Testis (tissue), 3 donors: Measurements from ENCODE around the gene NFILZ. TPM values are rescaled to one million over a fixed set of nuclear protein-coding genes. Genes with fewer than 3 reads are reported as not detected.

ENCODE experiments used
- DNase-seq: peaks from one replicate; pipeline ENCODE4 v3.0.0-alpha.2; 2019
- H3K27ac ChIP-seq, 2 donors: fragments of 200-600 bp; sonication (generic); one replicate each; pipeline ENCODE4 v1.5.1; 2019
- H3K27me3 ChIP-seq: fragments of 200-600 bp; sonication (generic); one replicate; pipeline ENCODE4 v1.5.1; 2019
- H3K36me3 ChIP-seq: fragments of 200-600 bp; sonication (generic); one replicate; pipeline ENCODE4 v1.5.1; 2017; ENCODE audit warnings: low read depth; ENCODE audit errors: missing control alignments
- H3K4me1 ChIP-seq: fragments of 200-600 bp; sonication (generic); one replicate; pipeline ENCODE4 v1.5.1; 2019
- H3K4me3 ChIP-seq, 2 donors: fragments of 200-600 bp; sonication (generic); one replicate each; pipeline ENCODE4 v1.5.1; 2017 to 2019
- H3K9me3 ChIP-seq: fragments of 200-600 bp; sonication (generic); one replicate; pipeline ENCODE4 v1.5.1; 2017
- POLR2A ChIP-seq: fragments of 450-650 bp; IDR thresholded peaks from one replicate; pipeline ENCODE4 v1.6.1; 2017; ENCODE audit warnings: antibody characterized with exemption, mild to moderate bottlenecking, moderate library complexity
- WGBS, 2 donors: methylation state at CpG; one replicate each; pipeline ENCODE4 v1.1.5; 2018; 5-methylcytosine and 5-hydroxymethylcytosine counted together
- intact Hi-C: fragments of 100-400 bp; cut with DNase I; formaldehyde crosslinking; loops from one replicate; pipeline ENCODE4 v1.15.1; 2023; ENCODE audit warnings: low total_unique reads
- polyA plus RNA-seq: library from polyadenylated mRNA; stranded (reverse); fragments of 350-450 nt; fragmentation: Illumina TruSeq; extraction: RNeasy Lipid Tissue Mini Kit (QIAGEN cat#74804); gene quantifications from one replicate; pipeline ENCODE4 v1.2.3, GENCODE V29; 2014; ENCODE audit warnings: low read depth, low replicate concordance; ENCODE audit not compliant: insufficient read depth
- total RNA-seq, 2 donors: library from RNA; depleted of rRNA; stranded (reverse); fragments of >200 nt; gene quantifications; one replicate each; pipeline ENCODE4 v1.2.3, GENCODE V29; 2016
- TF ChIP-seq, protein P1 (sequence below), 3 experiments: fragments of 450-650 bp in 2 of 3; fragments of 200-600 bp in 1 of 3; sonication (generic) in 1 of 3; IDR thresholded peaks; one replicate each; pipeline ENCODE4 v1.5.1; 2016 to 2019; ENCODE audit warnings: antibody characterized with exemption in 3 of 3, mild to moderate bottlenecking in 2 of 3, moderate library complexity in 1 of 3

NFILZ gene
- total and polyA plus RNA-seq, 3 donors from 2014 or later: 1.4 to 4.6 (median 4.0) TPM

DNA sequence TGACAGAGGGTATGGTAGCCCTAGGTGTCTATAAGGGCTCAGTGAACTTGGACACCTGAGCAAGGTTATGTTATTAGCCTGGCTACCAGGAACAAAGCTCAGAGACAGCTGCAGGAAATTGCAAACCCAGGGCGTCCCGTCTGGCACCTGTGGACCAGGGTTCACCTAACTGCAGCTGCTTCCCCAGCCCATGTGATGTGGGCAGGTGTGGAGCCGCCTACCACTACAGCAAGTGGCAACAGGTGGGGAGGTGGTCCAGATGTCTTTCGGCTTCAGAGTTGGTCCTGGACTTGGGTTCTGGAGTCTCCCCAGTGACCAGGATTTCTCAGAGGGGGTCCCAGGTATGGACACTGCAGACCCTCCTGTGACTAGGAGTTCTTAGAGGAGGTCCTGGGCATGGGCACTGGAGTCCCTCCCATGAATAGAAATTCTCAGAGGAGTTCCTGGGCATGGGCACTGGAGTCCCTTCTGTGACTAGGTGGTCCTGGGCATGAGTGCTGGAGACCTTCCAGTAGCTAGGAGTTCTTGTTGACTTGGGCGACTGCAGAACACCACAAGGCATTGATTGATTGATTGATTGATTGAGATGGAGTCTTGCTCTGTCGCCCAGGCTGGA lies 43.0 kb downstream of the NFILZ start:
- no peaks in the 10 kb centered on the region for H3K9me3 ChIP-seq
- no peaks in the 10 kb centered on the region for H3K4me1 ChIP-seq
- no peaks in the 10 kb centered on the region for H3K36me3 ChIP-seq
- no peak for DNase-seq
- WGBS, 2 donors: 58 to 85% methylated on average over 2 to 6 of the region's 6 CpGs
- TF ChIP-seq, protein P1, sequence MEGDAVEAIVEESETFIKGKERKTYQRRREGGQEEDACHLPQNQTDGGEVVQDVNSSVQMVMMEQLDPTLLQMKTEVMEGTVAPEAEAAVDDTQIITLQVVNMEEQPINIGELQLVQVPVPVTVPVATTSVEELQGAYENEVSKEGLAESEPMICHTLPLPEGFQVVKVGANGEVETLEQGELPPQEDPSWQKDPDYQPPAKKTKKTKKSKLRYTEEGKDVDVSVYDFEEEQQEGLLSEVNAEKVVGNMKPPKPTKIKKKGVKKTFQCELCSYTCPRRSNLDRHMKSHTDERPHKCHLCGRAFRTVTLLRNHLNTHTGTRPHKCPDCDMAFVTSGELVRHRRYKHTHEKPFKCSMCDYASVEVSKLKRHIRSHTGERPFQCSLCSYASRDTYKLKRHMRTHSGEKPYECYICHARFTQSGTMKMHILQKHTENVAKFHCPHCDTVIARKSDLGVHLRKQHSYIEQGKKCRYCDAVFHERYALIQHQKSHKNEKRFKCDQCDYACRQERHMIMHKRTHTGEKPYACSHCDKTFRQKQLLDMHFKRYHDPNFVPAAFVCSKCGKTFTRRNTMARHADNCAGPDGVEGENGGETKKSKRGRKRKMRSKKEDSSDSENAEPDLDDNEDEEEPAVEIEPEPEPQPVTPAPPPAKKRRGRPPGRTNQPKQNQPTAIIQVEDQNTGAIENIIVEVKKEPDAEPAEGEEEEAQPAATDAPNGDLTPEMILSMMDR (IDR thresholded peaks at IDR 0.05): no peak
- no peak for TF ChIP-seq POLR2A
- H3K27ac ChIP-seq: no peak overlapping the region
- H3K27me3 ChIP-seq: no peaks in the 10 kb centered on the region
- H3K4me3 ChIP-seq: no peak overlapping the region
- intact Hi-C loops: no loop called here

DNA sequence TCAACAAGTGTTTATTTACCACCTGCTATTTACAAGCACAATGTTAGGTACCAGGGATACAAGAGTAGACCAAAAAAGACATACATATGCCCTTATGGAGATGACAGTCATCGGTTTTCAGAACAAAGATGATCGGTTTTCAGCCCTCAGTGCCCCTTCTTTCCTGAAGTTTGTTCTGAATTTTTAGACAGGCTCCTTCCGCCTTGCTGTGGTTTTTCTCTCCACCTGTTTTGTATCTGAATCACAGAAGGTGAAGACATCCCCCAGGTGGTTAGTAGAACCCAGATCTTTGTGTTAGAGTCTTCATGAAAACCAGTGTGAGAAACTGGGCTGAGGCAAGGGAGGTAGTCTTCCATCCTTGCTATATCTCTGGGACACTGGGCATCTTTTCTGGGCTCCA lies 44.6 kb downstream of the NFILZ start:
- intact Hi-C loops: no loop called here
- 86 to 92% methylated on average over 3 of the region's 3 CpGs for WGBS, 2 donors
- Histone ChIP-seq H3K4me3 (no peak overlapping the region), H3K27me3 (no peaks in the 10 kb centered on the region), H3K36me3 (no peaks in the 10 kb centered on the region), H3K9me3 (no peaks in the 10 kb centered on the region), H3K27ac (no peak overlapping the region), H3K4me1 (no peaks in the 10 kb centered on the region)
- DNase-seq: no peak
- TF ChIP-seq POLR2A: no peak

DNA sequence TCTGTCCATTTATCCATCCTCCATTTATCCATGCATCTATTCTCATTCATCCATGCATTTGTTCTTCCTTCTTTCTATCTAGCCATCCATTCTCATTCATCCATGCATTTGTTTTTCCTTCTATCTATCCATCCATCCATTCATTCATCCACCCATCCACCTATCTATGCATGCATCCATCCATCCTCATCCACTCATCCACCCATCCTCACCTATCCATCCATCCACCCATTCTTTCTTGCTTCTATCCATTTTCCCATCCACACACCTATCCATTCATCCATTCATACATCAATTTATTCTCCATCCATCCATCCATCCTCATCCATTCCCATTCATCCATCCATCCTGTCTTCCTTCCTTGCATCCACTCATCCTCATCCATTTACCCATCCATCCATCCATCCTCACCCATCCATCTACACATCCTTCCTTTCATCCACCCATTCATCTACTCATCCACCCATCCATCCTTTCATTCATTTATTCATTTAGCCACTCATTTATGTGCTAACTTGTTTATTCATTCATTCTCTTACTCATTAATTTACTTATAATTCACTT lies 47.9 kb downstream of the NFILZ start:
- no peak overlapping the region for H3K4me3 ChIP-seq

More for the DNA sequence above, 47.9 kb downstream of the NFILZ start:
- no peak for TF ChIP-seq POLR2A
- TF ChIP-seq, protein P1 (IDR thresholded peaks at IDR 0.05): no peak
- Histone ChIP-seq H3K27ac (no peak overlapping the region), H3K4me1 (no peaks in the 10 kb centered on the region), H3K27me3 (no peaks in the 10 kb centered on the region), H3K9me3 (no peaks in the 10 kb centered on the region), H3K36me3 (no peaks in the 10 kb centered on the region)
- intact Hi-C loops: no loop called here
- DNase-seq: no peak

Other genes starting within 250 kb of the NFILZ start
- gene RAB11B, start 240.3 kb upstream of the NFILZ start, total RNA-seq: 10 to 100 TPM; 84.4 to 95.2 TPM
- 126 TPM for gene RAB11B, start 240.3 kb upstream of the NFILZ start, polyA plus RNA-seq
- 10 to 100 TPM; 62.6 to 84.5 TPM for gene MARCHF2, start 217.3 kb upstream of the NFILZ start, total RNA-seq
- gene MARCHF2, start 217.3 kb upstream of the NFILZ start, polyA plus RNA-seq: 35.3 TPM
- gene HNRNPM, start 185.7 kb upstream of the NFILZ start, total RNA-seq: 100 to 1,000 TPM; 164 to 177 TPM
- 198 TPM for gene HNRNPM, start 185.7 kb upstream of the NFILZ start, polyA plus RNA-seq
- 1 to 10 TPM; 1.7 to 2.1 TPM for gene PRAM1, start 128.0 kb upstream of the NFILZ start, total RNA-seq
- 2.8 TPM for gene PRAM1, start 128.0 kb upstream of the NFILZ start, polyA plus RNA-seq
- gene ZNF414, start 116.5 kb upstream of the NFILZ start, total RNA-seq: 10 to 100 TPM; 35.8 to 46.8 TPM
- 33.9 TPM for gene ZNF414, start 116.5 kb upstream of the NFILZ start, polyA plus RNA-seq
- 1 to 10 TPM; 4.7 to 6.7 TPM for gene MYO1F, start 53.2 kb upstream of the NFILZ start, total RNA-seq
- 5.9 TPM for gene MYO1F, start 53.2 kb upstream of the NFILZ start, polyA plus RNA-seq
- 10 to 100 TPM; 27.9 to 31.9 TPM for gene ADAMTS10, start 19.9 kb upstream of the NFILZ start, total RNA-seq
- 7.2 TPM for gene ADAMTS10, start 19.9 kb upstream of the NFILZ start, polyA plus RNA-seq
- gene ACTL9, start 68.2 kb downstream of the NFILZ start, total RNA-seq: 100 to 1,000 TPM in 1 of 2 donors, 10 to 100 TPM in 1; 54.9 to 126 TPM
- gene ACTL9, start 68.2 kb downstream of the NFILZ start, polyA plus RNA-seq: 122 TPM
- under 1 TPM in 1 of 2 donors, not detected in 1; 0.47 TPM for gene OR2Z1, start 91.0 kb downstream of the NFILZ start, total RNA-seq
- not detected for gene OR2Z1, start 91.0 kb downstream of the NFILZ start, polyA plus RNA-seq
- gene ZNF558, start 201.7 kb downstream of the NFILZ start, total RNA-seq: 10 to 100 TPM; 29.8 to 37.0 TPM
- 13.1 TPM for gene ZNF558, start 201.7 kb downstream of the NFILZ start, polyA plus RNA-seq
- gene MBD3L1, start 201.7 kb downstream of the NFILZ start, total RNA-seq: 1 to 10 TPM; 5.1 to 7.3 TPM
- gene MBD3L1, start 201.7 kb downstream of the NFILZ start, polyA plus RNA-seq: 39.6 TPM